ENCODE measurements around the gene KRT9.

Gene KRT9

GRCh38 chr17:41537614-41537954 is 34.3 kb downstream of the KRT9 start:
- no peaks in the 10 kb centered on the region for H3F3A ChIP-seq (ENCODE audit: insufficient read depth, low read length)
- no peak overlapping the region for H2AFZ ChIP-seq (ENCODE audit: low read length)
- no peaks in the 10 kb centered on the region for H4K20me1 ChIP-seq (ENCODE audit: insufficient read depth, low read length)
- no peak for TF ChIP-seq CTCF (IDR thresholded peaks at IDR 0.05; ENCODE audit: low read length)
- no peak for TF ChIP-seq EZH2 (IDR thresholded peaks at IDR 0.05; ENCODE audit: borderline replicate concordance, low read length)
- no peak overlapping the region for H3K4me2 ChIP-seq (ENCODE audit: low read length)
- no peaks in the 10 kb centered on the region for H3K4me1 ChIP-seq (ENCODE audit: insufficient read depth, low read length, severe bottlenecking)
- no peaks in the 10 kb centered on the region for H3K9me2 ChIP-seq (ENCODE audit: low read depth, low read length)
- no peaks in the 10 kb centered on the region for H3K79me2 ChIP-seq (ENCODE audit: insufficient read depth, low read length)
- H3K27me3 ChIP-seq (ENCODE audit: insufficient read depth, low read length), result peaks cover 6% of the 10 kb centered on the region; the same call in 1 of the 2 replicates
- no peak overlapping the region for H3K9ac ChIP-seq (ENCODE audit: low read length)
- H3K9me3 ChIP-seq (ENCODE audit: low read length), result no peaks in the 10 kb centered on the region
- H3K36me3 ChIP-seq (ENCODE audit: insufficient read depth, low read length), result no peaks in the 10 kb centered on the region
- H3K4me3 ChIP-seq (ENCODE audit: low read depth, low read length, poor library complexity, severe bottlenecking), result no peak overlapping the region
- H3K27ac ChIP-seq (ENCODE audit: low read depth, low read length, poor library complexity, severe bottlenecking), result no peak overlapping the region

- Histone ChIP-seq H3K36me3 (ENCODE audit: insufficient read depth, low read length) (no peaks in the 10 kb centered on the region), H3K4me3 (ENCODE audit: low read depth, low read length, poor library complexity, severe bottlenecking) (no peak overlapping the region), H3K27me3 (ENCODE audit: insufficient read depth, low read length) (peaks cover 6% of the 10 kb centered on the region; the same call in 1 of the 2 replicates), H2AFZ (ENCODE audit: low read length) (no peak overlapping the region), H3K27ac (ENCODE audit: low read depth, low read length, poor library complexity, severe bottlenecking) (no peak overlapping the region), H3K4me2 (ENCODE audit: low read length) (no peak overlapping the region), H3K79me2 (ENCODE audit: insufficient read depth, low read length) (no peaks in the 10 kb centered on the region), H4K20me1 (ENCODE audit: insufficient read depth, low read length) (no peaks in the 10 kb centered on the region), H3K9me2 (ENCODE audit: low read depth, low read length) (no peaks in the 10 kb centered on the region), H3K4me1 (ENCODE audit: insufficient read depth, low read length, severe bottlenecking) (no peaks in the 10 kb centered on the region), H3F3A (ENCODE audit: insufficient read depth, low read length) (no peaks in the 10 kb centered on the region), H3K9me3 (ENCODE audit: low read length) (no peaks in the 10 kb centered on the region), H3K9ac (ENCODE audit: low read length) (no peak overlapping the region)
- TF ChIP-seq CTCF (IDR thresholded peaks at IDR 0.05; ENCODE audit: low read length), result no peak
- TF ChIP-seq EZH2 (IDR thresholded peaks at IDR 0.05; ENCODE audit: borderline replicate concordance, low read length), result no peak
Measured at GRCh38 chr17:41536741-41537613, 34.9 kb downstream of the KRT9 start.

GRCh38 chr17:41535764-41536481 is 35.9 kb downstream of the KRT9 start:
- H3K4me3 ChIP-seq (ENCODE audit: low read depth, low read length, poor library complexity, severe bottlenecking), result no peak overlapping the region
- no peak overlapping the region for H3K27ac ChIP-seq (ENCODE audit: low read depth, low read length, poor library complexity, severe bottlenecking)
- no peaks in the 10 kb centered on the region for H3K36me3 ChIP-seq (ENCODE audit: insufficient read depth, low read length)
- H3K9me3 ChIP-seq (ENCODE audit: low read length), result no peaks in the 10 kb centered on the region
- H3K79me2 ChIP-seq (ENCODE audit: insufficient read depth, low read length), result no peaks in the 10 kb centered on the region
- no peaks in the 10 kb centered on the region for H4K20me1 ChIP-seq (ENCODE audit: insufficient read depth, low read length)
- TF ChIP-seq CTCF (IDR thresholded peaks at IDR 0.05; ENCODE audit: low read length), result no peak
- no peak for TF ChIP-seq EZH2 (IDR thresholded peaks at IDR 0.05; ENCODE audit: borderline replicate concordance, low read length)
- no peak overlapping the region for H2AFZ ChIP-seq (ENCODE audit: low read length)
- peaks cover 6% of the 10 kb centered on the region; the same call in 1 of the 2 replicates for H3K27me3 ChIP-seq (ENCODE audit: insufficient read depth, low read length)
- no peaks in the 10 kb centered on the region for H3K9me2 ChIP-seq (ENCODE audit: low read depth, low read length)
- H3K9ac ChIP-seq (ENCODE audit: low read length), result no peak overlapping the region
- H3F3A ChIP-seq (ENCODE audit: insufficient read depth, low read length), result no peaks in the 10 kb centered on the region
- H3K4me1 ChIP-seq (ENCODE audit: insufficient read depth, low read length, severe bottlenecking), result no peaks in the 10 kb centered on the region
- H3K4me2 ChIP-seq (ENCODE audit: low read length), result no peak overlapping the region
